Liver (tissue), 3 donors: Measurements from ENCODE around the gene SDK2.

Source experiments
- FOXA1 ChIP-seq: IDR thresholded peaks from 2 replicates; pipeline ENCODE4 v1.6.1; 2016; ENCODE audit warnings: antibody characterized with exemption
- FOXA2 ChIP-seq: IDR thresholded peaks from 2 replicates; pipeline ENCODE4 v1.6.1; 2016; ENCODE audit warnings: antibody characterized with exemption
- GABPA ChIP-seq, 2 donors: IDR thresholded peaks in 1 of 2; conservative IDR thresholded peaks in 1 of 2; 2 replicates each; pipeline ENCODE4 v1.6.1; 2016; ENCODE audit warnings: antibody characterized with exemption in 2 of 2, mild to moderate bottlenecking in 1 of 2, moderate library complexity in 1 of 2
- JUND ChIP-seq, 2 donors: IDR thresholded peaks; 2 replicates each; pipeline ENCODE4 v1.6.1; 2016; ENCODE audit warnings: antibody characterized with exemption in 2 of 2
- MAX ChIP-seq: IDR thresholded peaks from 2 replicates; pipeline ENCODE4 v1.6.1; 2016; ENCODE audit warnings: antibody characterized with exemption
- NR2F2 ChIP-seq: IDR thresholded peaks from 2 replicates; pipeline ENCODE4 v1.6.1; 2016; ENCODE audit warnings: antibody characterized with exemption
- RAD21 ChIP-seq, 2 donors: IDR thresholded peaks; 2 replicates each; pipeline ENCODE4 v1.6.1; 2016; ENCODE audit warnings: antibody characterized with exemption in 2 of 2, mild to moderate bottlenecking in 2 of 2
- REST ChIP-seq: IDR thresholded peaks from 2 replicates; pipeline ENCODE4 v1.6.1; 2016; ENCODE audit warnings: antibody characterized with exemption, mild to moderate bottlenecking
- RXRA ChIP-seq, 2 donors: IDR thresholded peaks; 2 replicates each; pipeline ENCODE4 v1.6.1; 2017 to 2018; ENCODE audit warnings: antibody characterized with exemption in 2 of 2, mild to moderate bottlenecking in 1 of 2
- SP1 ChIP-seq: IDR thresholded peaks from 2 replicates; pipeline ENCODE4 v1.6.1; 2018; ENCODE audit warnings: antibody characterized with exemption, mild to moderate bottlenecking
- TAF1 ChIP-seq: conservative IDR thresholded peaks from 2 replicates; pipeline ENCODE4 v1.6.1; 2016; ENCODE audit warnings: antibody characterized with exemption, mild to moderate bottlenecking
- ZBTB33 ChIP-seq: IDR thresholded peaks from 2 replicates; pipeline ENCODE4 v1.6.1; 2016; ENCODE audit warnings: antibody characterized with exemption
- TF ChIP-seq, protein P1 (sequence below): fragments of 150-350 bp; IDR thresholded peaks from 2 replicates; pipeline ENCODE4 v1.5.1; 2017; ENCODE audit warnings: improper control_type of control experiment, low read depth, low read length; ENCODE audit not compliant: missing input control
- donor health status: healthy.
- donor health status: healthy.

DNA sequence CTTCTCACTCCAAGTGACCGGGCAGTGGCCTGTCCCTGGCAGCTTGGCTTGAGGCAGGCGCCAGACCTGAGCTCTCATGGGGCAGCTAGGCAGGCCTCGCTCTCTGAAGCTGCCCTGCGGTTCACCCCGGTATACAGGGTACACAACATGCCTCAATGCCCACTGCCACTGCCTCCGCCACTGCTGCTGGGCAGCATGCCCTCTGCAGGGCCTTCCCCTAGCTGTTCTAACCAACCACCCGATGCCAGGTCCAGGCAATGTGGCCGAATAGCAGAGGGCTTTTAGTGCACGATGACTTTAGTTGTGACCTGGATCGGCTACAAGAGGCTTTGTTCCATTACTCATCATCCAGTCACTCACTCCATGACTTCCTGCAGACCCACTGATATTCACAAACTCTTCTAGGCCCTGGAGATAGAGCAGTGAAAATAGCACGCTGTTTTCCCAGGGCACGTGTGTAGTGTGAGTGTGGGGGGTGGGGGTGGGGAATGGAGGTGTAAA, 352.2 kb downstream of the SDK2 start:
- TF ChIP-seq RXRA (IDR thresholded peaks at IDR 0.05) (peak; percentile 85 to 87), TAF1 (no peak), MAX (peak; percentile 58), NR2F2 (no peak), ZBTB33 (no peak), RAD21 (IDR thresholded peaks at IDR 0.05) (peak; percentile 24 to 43), REST (peak; percentile 55), JUND (IDR thresholded peaks at IDR 0.05) (peak in 1 of 2 donors; percentile 42), GABPA (IDR thresholded peaks at IDR 0.05 in 1 of 2, conservative IDR thresholded peaks at IDR 0.05 in 1 of 2) (no peak), SP1 (peak; percentile 71), FOXA2 (peak; percentile 65), FOXA1 (peak; percentile 44)
- TF ChIP-seq, protein P1, sequence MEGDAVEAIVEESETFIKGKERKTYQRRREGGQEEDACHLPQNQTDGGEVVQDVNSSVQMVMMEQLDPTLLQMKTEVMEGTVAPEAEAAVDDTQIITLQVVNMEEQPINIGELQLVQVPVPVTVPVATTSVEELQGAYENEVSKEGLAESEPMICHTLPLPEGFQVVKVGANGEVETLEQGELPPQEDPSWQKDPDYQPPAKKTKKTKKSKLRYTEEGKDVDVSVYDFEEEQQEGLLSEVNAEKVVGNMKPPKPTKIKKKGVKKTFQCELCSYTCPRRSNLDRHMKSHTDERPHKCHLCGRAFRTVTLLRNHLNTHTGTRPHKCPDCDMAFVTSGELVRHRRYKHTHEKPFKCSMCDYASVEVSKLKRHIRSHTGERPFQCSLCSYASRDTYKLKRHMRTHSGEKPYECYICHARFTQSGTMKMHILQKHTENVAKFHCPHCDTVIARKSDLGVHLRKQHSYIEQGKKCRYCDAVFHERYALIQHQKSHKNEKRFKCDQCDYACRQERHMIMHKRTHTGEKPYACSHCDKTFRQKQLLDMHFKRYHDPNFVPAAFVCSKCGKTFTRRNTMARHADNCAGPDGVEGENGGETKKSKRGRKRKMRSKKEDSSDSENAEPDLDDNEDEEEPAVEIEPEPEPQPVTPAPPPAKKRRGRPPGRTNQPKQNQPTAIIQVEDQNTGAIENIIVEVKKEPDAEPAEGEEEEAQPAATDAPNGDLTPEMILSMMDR, result no peak
